Nephron progenitor cell (in vitro differentiated cells): ENCODE data around the gene PGAP1.

Source experiments
- DNase-seq: peaks from one replicate; pipeline ENCODE4 v3.0.0; 2021
- H3K27ac Mint-ChIP-seq: 2 replicates; pipeline ENCODE4 v1.8.0; 2021; ENCODE audit warnings: mild to moderate bottlenecking, moderate library complexity, mixed read lengths
- H3K27me3 Mint-ChIP-seq: 2 replicates; pipeline ENCODE4 v1.8.0; 2021; ENCODE audit warnings: mild to moderate bottlenecking, low read depth, mixed read lengths; ENCODE audit not compliant: poor library complexity
- H3K36me3 Mint-ChIP-seq: 2 replicates; pipeline ENCODE4 v1.8.0; 2021; ENCODE audit warnings: low read depth, mixed read lengths
- H3K4me1 Mint-ChIP-seq: 2 replicates; pipeline ENCODE4 v1.8.0; 2021; ENCODE audit warnings: mixed read lengths
- H3K4me3 Mint-ChIP-seq: 2 replicates; pipeline ENCODE4 v1.8.0; 2021; ENCODE audit warnings: mild to moderate bottlenecking, moderate library complexity, mixed read lengths
- H3K9me3 Mint-ChIP-seq: 2 replicates; pipeline ENCODE4 v1.8.0; 2021; ENCODE audit warnings: mild to moderate bottlenecking, moderate library complexity, mixed read lengths
- CTCF ChIP-seq: fragments of 200-600 bp; sonication (generic); IDR thresholded peaks from 2 replicates; pipeline ENCODE4 v1.5.0; 2021; ENCODE audit warnings: antibody characterized with exemption

PGAP1 gene

GRCh38 chr2:196927376-196928225 is 1.1 kb upstream of the PGAP1 start:
- Mint-ChIP-seq H3K27ac (peak overlapping the region; percentile 99), H3K9me3 (no peaks in the 10 kb centered on the region), H3K36me3 (no peaks in the 10 kb centered on the region), H3K4me3 (peak overlapping the region; percentile 98), H3K4me1 (peaks cover 35% of the 10 kb centered on the region), H3K27me3 (peaks cover 2% of the 10 kb centered on the region)
- DNase-seq = no peak
- TF ChIP-seq CTCF = no peak

GRCh38 chr2:196925768-196926561 is 542 bp downstream of the PGAP1 start:
- no peak for TF ChIP-seq CTCF
- peak overlapping the region; percentile 99 for H3K27ac Mint-ChIP-seq
- peaks cover 2% of the 10 kb centered on the region for H3K27me3 Mint-ChIP-seq
- H3K36me3 Mint-ChIP-seq = peaks cover 9% of the 10 kb centered on the region
- peak overlapping the region; percentile 98 for H3K4me3 Mint-ChIP-seq
- H3K9me3 Mint-ChIP-seq = no peaks in the 10 kb centered on the region
- peaks cover 47% of the 10 kb centered on the region for H3K4me1 Mint-ChIP-seq
- DNase-seq = peak; percentile 44

- DNase-seq = no peak
- H3K36me3 Mint-ChIP-seq = peaks cover 16% of the 10 kb centered on the region
- peaks cover 47% of the 10 kb centered on the region for H3K4me1 Mint-ChIP-seq
- peak overlapping the region; percentile 99 for H3K27ac Mint-ChIP-seq
- TF ChIP-seq CTCF = no peak
- H3K4me3 Mint-ChIP-seq = peak overlapping the region; percentile 98
- H3K27me3 Mint-ChIP-seq = peaks cover 2% of the 10 kb centered on the region
- no peaks in the 10 kb centered on the region for H3K9me3 Mint-ChIP-seq
These were observed 1.3 kb downstream of the PGAP1 start for GRCh38 chr2:196925051-196925767.

- DNase-seq = no peak
- TF ChIP-seq CTCF = no peak
- Mint-ChIP-seq H3K4me3 (peak overlapping the region; percentile 98), H3K9me3 (peaks cover 4% of the 10 kb centered on the region), H3K36me3 (peaks cover 25% of the 10 kb centered on the region), H3K4me1 (peaks cover 47% of the 10 kb centered on the region), H3K27ac (no peak overlapping the region), H3K27me3 (peaks cover 2% of the 10 kb centered on the region)
These were observed 2.5 kb downstream of the PGAP1 start for GRCh38 chr2:196924051-196924450.

GRCh38 chr2:196918927-196919326 is 7.6 kb downstream of the PGAP1 start:
- Mint-ChIP-seq H3K4me3 (no peak overlapping the region), H3K27ac (no peak overlapping the region), H3K27me3 (no peaks in the 10 kb centered on the region), H3K9me3 (peaks cover 15% of the 10 kb centered on the region), H3K36me3 (peaks cover 77% of the 10 kb centered on the region), H3K4me1 (peaks cover 25% of the 10 kb centered on the region)
- TF ChIP-seq CTCF = no peak
- no peak for DNase-seq
